ENCODE results near the gene TDRD15.

The TDRD15 gene

GRCh38 chr2:21155365-21156136, 31.8 kb downstream of the TDRD15 start:
- Histone ChIP-seq H3K27me3 (ENCODE audit: insufficient read depth, poor library complexity, severe bottlenecking) (no peaks in the 10 kb centered on the region), H3K27ac (replicated peaks) (no peak overlapping the region), H3K4me3 (replicated peaks; ENCODE audit: insufficient read depth, low read length) (no peak overlapping the region)
- DNase-seq (ENCODE audit: low read depth in 1 of 2, low spot score in 1 of 2): no peak
- TF ChIP-seq REST (IDR thresholded peaks at IDR 0.05; ENCODE audit: insufficient replicate concordance, low read depth): no peak
- no peak for TF ChIP-seq SPI1 (IDR thresholded peaks at IDR 0.05; ENCODE audit: borderline replicate concordance, low read depth)
- TF ChIP-seq POLR2AphosphoS5 (IDR thresholded peaks at IDR 0.05; ENCODE audit: low read depth): no peak

- Histone ChIP-seq H3K27ac (replicated peaks) (no peak overlapping the region), H3K4me3 (replicated peaks; ENCODE audit: insufficient read depth, low read length) (no peak overlapping the region), H3K27me3 (ENCODE audit: insufficient read depth, poor library complexity, severe bottlenecking) (no peaks in the 10 kb centered on the region)
- TF ChIP-seq REST (IDR thresholded peaks at IDR 0.05; ENCODE audit: insufficient replicate concordance, low read depth) (no peak), CTCF (IDR thresholded peaks at IDR 0.05; ENCODE audit: insufficient read depth, low read length) (no peak), GABPA (IDR thresholded peaks at IDR 0.05; ENCODE audit: low read depth) (no peak), SPI1 (IDR thresholded peaks at IDR 0.05; ENCODE audit: borderline replicate concordance, low read depth) (no peak), POLR2AphosphoS5 (IDR thresholded peaks at IDR 0.05; ENCODE audit: low read depth) (no peak)
- DNase-seq (ENCODE audit: low read depth in 1 of 2, low spot score in 1 of 2): no peak
These were observed 37.4 kb downstream of the TDRD15 start for GRCh38 chr2:21161122-21161521.

GRCh38 chr2:21161832-21162614, 38.3 kb downstream of the TDRD15 start:
- Histone ChIP-seq H3K4me3 (replicated peaks; ENCODE audit: insufficient read depth, low read length) (no peak overlapping the region), H3K27me3 (ENCODE audit: insufficient read depth, poor library complexity, severe bottlenecking) (no peaks in the 10 kb centered on the region), H3K27ac (replicated peaks) (no peak overlapping the region)
- TF ChIP-seq CTCF (IDR thresholded peaks at IDR 0.05; ENCODE audit: insufficient read depth, low read length) (no peak), SPI1 (IDR thresholded peaks at IDR 0.05; ENCODE audit: borderline replicate concordance, low read depth) (no peak), GABPA (IDR thresholded peaks at IDR 0.05; ENCODE audit: low read depth) (no peak), REST (IDR thresholded peaks at IDR 0.05; ENCODE audit: insufficient replicate concordance, low read depth) (no peak), POLR2AphosphoS5 (IDR thresholded peaks at IDR 0.05; ENCODE audit: low read depth) (no peak)
- DNase-seq (ENCODE audit: low read depth in 1 of 2, low spot score in 1 of 2): no peak

Data from HL-60 (cell line).